Fibroblast of upper back skin (primary cell): ENCODE measurements around the gene JPH4.

Experiments
- DNase-seq: peaks from one replicate; pipeline ENCODE4 v3.0.0-alpha.2; 2013

Gene JPH4

DNA sequence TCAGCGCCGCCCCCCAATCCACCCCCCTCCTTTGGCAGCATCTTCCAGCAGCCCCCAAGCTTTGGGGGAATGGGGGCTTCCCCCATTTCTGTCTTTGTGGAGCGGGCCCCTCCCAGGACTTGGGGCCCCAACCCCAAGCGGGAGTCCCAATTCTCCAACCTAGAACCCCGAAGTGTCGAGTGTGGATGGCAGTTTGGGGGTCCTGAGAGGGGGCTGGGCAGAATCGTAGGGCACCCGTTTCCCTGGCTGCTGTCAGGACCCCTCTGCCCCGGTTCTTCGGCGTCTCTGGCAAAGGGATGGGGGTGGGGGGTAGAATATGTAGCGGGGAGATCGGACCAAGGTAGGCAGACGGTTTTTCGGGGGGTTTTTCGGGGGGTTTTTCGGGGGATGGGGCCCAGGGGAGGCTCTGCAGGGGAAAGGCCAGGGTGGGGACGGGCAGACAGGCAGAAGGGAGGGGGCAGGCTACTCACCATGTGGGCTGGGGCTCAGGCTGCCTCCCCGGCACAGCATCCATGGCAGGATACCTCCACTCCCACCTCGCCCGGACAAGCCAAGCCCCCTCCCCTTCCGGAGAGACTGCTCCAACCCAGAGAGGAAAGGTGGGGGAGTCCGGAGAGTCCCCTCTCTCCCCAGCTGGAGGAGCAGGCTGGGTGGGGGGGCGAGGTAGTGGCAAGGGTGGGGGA, 739 bp downstream of the JPH4 start:
- DNase-seq = no peak

DNA sequence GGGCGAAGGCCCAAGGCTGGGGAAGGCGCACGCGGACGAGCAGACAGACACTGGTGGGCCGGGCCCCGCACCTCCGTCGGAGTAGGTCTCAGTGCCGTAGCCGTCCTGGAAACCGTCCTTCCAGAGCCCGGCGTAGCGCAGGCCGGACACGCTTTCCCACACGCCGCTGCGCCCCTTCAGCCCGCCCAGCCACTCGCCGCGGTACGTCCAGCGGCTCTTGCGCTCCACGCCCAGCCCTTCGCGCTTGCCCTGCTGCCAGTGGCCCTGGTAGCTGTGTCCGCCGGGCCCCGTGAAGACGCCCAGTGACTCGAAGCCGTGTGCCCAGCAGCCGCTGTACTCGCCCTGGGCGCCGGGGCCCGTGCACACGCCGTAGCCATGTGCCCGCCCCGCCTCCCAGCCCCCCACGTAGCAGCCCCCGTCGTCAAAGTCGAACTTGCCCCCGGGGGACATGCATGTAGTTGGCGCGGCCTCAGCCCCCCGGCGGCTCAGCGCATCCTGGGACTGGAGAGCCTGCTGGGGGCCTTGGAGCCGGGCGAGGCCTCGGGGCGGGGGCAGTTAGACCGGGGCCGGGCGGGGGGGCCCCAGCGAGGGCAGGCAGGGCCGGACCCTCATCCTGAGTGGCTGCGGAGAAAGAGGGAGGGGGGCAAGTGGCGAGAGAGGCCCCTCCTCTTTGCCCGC, 1.4 kb downstream of the JPH4 start:
- no peak for DNase-seq

DNA sequence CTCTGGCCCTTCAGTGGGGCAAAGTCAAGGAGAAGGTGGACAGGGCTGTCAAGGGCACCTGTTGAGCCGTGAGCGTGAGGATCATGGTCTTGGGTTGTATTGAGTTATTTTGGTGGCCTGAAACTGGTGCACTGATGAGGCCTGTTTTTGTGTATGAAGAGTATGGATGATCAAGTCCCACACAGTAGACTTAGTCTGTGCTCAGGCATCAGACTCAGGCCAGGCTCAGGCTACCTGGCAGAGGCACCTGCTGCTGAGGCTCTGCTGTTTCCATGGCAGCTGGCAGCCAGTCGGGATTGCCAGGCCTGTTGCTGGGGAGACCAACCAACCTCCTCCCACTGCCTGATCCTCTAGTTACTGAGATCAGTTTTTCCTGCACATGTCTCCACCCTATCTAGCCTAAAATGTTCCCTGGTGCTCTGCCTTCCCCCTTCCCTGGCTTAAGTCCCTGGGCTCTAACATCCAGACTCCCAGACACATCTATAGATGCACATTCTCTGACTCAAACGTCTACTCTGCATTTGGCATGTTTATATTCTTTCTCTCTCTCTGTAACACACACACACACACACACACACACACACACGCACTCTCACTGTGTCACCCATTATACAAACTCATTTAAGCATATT, 5.1 kb downstream of the JPH4 start:
- no peak for DNase-seq

DNA sequence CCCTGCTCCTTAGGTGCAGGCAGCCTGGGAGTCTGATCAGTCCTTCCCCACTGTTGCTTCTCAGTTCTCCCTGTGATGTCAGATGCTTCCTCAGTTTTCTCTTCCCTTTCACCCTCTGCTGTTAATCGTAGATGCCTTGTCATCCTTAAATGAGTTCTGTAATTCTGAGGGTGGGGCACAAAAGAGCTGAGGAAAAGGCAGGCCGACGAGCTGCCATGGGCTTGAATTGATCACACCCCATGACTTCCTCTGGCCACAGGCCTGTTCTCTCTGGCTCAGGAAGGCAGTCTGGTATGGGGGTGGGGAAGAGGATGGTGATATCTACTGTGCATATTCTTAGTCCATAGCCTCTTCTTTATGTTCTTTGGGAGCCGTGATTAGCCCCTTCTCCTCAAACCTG, 5.8 kb downstream of the JPH4 start:
- no peak for DNase-seq

DNA sequence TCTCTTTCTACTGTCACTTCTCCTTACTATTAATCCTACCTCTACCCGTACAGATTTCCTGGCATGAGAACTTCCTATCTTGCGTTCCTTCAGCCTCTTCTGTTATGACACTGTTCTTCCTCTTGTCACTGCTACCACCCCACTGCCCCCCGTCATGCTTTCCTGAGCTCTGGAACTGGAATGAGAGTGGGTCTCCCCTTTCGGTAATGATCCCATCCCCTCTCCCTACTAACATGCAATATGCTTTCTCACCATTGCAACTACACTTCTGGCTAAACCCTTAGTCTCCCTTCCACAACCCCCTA, 6.1 kb downstream of the JPH4 start:
- DNase-seq = no peak

DNA sequence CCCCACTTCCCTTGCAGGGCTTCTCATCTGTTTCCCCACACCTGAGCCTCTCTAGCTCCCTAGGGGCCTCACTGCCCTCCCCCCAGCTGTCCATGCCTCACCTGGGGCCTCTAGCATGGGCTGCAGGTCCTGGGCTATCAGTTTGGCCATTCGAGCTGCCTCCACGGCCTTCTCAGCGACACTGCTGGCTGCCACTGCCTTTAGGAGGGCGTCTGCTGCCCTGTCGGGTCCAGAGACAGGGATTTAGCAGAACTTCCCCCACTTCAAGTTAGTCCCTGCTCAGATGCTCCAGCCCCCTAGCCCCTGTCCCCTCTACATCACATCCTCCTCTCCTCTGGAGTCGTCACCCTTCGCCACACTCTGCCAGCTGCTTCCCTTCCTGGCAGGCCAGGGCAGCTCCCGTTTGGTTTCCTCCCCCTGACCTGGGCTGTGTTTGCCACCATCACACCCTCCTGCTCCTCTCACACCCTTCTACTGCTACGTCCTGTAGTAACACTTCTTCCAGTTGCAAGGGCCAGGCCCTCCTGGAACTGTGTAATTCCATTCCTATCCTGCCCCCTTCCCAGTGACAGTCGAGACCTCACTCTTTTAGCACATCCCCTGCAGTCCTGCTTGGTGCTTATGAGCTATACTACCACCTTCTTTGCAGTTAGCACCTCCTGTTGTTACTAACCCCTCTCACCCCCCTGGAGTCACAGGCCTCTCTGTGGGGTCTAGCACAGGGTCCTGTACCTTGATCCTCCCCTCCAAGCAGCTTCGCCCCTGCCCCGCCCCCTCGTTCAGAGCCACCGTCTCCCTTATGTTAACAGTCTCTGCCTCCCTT, 6.7 kb downstream of the JPH4 start:
- no peak for DNase-seq

DNA sequence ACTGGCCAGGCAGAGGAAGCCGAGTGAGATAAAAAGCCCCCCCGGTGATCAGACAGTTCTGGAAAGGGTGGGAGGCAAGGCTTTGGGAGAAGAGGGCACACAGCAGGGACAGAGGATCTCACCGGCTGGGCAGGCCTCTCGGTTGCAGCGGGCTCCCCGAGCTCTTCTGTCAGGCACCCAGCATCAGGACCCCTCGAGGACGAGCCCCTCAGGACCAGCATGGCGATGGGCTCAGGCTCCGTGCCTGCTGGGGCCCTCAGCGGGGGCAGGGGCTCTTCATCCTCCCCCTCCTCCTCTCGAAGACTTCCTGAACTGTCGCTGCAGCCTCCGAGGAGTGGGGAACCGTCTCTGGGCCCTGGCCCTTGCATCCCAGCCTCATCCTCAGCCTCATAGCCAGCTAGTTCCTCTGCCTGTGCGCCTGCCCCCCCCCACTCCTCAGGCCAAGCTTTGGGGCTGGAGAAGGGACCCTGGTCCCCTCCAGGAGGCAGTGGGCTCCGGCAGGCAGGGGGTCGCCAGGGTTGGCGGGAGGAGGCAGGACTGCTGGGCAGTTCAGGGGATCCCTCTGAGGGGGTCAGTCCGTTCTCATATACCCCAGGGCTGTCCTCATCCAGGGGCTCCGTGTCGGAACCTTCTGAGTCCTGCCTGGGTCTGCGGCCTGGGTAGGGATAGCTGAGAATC, 7.6 kb downstream of the JPH4 start:
- no peak for DNase-seq

DNA sequence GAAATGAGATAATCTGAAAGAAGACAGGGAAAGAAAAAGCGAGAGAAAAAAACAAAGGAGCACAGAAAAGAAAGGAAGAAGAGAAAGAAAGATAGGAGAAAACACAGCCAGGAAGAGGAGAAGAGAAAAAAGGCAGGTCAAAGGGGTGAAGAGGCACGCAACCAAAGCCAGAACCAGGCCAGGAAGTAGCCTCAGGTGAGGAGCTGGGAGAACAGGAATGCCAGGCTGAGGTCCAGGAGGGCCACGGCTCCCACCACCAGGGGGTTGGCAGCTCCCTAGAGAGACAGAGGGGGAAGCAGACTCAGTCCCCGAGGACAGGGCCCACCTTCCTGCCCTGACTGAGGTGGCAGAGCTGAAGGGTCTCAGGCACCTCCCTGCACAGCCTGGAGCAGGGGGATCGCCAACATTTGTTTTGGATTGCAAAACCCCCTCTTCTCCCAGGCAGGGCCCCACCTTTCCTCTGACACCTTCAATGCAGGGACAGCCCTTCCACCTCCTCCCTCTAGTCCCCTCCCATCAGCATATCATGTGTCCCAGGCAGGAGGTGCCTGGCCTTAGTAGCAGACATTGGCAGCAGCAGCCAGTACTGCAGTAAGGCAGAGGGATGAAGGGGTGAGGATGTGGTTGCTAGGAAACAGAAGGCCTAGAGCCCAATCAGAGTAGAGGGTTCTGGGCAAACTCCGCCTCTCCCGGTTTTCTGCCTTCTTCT, 9.0 kb downstream of the JPH4 start:
- no peak for DNase-seq

DNA sequence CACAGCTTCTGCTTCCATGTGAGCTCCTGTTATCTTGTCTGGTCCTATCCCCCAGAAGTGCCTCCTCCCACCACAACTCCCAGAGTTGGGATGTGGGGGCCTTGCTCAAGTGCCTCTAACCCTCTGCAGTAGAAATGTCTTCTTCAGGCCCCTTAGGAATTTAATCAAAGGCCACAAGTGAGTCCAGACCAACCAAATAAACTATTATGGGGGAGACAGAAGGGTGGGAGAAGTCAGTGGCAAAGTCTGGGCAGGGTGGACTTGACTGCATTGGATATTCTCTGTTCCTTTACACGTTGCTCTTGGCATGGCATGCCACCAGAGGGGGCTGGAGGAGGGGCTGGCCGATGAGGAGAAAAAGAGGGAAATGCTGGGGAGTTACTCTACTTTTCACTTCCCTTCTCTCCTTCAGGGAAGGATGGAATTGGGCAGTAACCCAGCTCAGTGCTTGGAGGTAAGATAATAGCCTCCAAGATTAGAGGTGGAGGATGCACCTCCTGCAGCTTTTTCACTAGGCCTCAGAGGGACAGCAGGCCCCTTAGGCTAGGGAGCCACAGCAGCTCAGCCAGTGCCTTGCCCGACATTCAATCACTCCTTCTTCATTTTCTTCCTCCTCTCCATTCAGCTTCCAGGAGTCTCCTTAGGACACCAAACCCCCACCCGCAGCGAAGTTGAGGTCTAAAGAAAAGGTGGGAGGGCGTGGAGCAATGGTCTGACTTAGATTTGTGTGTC, 9.8 kb downstream of the JPH4 start:
- DNase-seq = no peak

DNA sequence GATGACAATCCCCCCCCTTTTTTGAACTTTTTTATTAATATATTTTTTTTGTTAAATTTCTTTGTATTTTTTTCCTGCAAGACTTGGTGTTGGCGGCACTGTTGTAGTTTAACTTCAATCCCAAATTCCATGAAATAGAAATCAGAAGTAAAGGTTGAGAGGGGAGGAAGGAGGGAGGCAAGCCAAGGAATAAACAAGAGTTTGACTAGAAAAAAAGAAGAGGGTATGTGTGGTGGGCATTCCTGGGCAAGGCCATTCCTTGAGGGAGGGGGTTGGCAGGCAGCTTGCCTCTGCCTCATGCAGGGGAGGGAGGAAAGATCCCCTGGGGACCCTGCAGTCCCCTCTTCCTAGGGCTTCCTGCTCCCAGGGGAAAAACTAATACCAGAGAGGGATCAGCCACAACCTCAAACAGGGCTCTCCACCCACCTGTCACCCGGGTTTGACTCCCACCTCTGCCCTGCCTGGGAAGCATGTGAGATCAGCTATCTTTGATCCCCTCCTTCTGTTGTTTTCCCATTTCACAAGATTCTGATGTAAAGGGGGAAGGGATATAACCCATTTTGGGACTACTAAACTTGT, 10.5 kb downstream of the JPH4 start:
- no peak for DNase-seq

DNA sequence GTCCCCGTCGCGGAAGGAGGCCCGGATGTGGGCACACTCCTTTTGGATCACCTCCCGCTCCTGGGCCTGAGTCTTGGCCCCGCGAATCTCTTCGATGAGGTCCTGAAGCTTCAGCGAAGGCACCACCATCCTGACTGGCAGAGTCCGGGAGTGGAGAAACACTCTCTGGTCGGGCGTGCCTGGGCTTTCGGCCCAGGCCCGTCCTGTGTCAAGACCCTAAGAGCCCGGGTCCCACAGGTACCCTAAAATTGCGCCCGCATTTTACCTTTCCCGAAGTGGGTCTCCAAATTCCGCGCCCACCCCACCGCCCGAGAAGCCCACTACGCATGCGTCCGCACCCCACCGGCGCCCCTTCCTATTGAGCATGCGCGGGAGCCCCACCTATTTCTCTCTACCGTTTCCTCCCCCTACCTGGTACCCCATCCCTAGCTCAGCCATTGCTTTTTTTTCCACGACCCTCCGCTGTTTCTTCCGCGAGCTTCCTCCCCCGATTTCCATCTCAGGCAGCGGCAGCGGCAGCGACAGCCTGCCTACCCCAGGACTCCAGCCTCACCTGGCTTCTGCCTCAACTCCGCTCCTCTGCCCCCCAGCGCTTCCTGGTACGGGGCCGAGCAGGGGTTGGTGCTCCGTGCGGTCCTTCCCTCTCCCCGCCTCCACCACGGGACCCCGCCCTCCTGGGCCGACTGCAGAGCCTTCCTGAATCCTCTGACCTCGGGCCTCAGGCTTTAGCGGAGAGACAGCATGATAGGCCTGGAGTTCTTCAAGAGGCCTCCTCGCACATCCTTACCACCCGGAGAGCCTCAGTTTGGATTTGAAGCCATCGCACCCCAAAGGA, 11.2 kb downstream of the JPH4 start, which contains the start of gene AP1G2:
Gene AP1G2 (minus strand): TSS at position 606 of the 835 bp plus-strand sequence. CDS start 477 bp downstream, at position 129.
- DNase-seq = peak; percentile 68

DNA sequence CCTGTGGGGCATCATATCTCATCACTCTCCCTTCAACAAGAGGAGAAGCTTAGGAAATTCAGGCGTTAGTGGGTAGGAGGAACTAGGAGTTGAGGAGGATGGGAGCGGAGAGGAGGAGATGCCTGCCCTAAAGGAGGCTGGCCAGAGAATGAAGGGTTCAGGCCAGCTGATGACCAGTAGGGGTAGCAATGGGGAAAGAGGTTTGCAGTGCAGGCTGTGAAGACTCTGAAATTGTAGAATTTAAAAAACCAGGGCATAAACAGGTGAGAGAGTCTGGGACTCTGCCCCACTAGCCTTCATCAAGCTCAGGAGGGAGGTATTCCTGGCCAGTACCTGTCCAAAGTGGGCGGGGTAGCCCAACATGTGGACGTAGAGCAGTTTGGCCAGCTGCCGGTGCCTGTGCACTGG, 11.8 kb downstream of the JPH4 start:
- peak; percentile 18 for DNase-seq

DNA sequence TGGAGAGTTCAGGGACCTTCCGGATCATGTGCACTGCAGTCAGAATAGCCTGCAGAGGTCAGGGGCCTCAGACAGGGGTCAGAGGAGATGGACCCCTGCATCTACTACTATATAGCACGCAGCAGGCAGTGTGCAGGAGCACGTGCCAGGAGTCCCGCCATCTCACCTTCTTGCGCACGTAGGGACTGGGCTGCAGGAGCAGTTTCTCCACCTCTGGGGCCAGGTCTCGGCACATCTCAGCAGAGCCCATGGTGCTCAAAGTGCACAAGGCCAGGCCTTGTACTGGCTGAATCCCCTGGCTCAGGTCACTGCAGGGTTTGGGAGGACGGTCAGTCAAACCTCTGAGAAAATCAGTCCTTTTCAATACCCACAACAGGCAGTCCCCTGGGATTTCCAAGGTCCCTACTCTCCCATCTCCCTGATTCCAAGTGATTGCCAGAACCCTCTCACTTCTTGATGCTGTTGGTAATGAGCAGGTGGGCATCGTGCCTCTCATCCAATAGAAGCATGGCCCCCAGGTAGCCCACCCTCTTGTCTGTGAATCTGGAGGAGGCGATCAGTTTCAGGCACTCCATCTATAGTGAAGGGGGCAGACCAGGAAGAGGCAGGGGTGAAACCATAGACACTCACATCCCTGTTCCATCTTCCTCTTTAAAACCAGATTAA, 12.3 kb downstream of the JPH4 start:
- DNase-seq = no peak

DNA sequence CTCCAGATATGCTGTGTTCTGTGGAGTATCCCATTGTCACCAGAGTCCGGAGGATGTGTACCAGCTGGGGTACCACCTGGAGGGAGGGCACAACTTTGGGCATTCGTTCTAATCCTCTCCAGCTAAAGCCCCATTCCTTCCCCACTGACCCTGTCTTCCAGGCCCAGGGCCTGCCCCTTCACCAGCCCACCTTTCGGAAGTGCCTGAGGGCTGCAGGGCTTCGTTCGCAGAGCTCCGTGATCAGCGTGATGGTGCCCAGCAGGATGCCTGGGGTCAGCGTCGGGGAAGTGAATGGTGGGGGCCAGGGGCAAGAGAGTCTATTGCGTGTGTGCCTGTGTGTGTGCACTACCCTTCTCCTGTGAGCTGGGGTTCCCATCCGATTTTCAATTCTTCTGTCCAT, 13.0 kb downstream of the JPH4 start:
- no peak for DNase-seq

DNA sequence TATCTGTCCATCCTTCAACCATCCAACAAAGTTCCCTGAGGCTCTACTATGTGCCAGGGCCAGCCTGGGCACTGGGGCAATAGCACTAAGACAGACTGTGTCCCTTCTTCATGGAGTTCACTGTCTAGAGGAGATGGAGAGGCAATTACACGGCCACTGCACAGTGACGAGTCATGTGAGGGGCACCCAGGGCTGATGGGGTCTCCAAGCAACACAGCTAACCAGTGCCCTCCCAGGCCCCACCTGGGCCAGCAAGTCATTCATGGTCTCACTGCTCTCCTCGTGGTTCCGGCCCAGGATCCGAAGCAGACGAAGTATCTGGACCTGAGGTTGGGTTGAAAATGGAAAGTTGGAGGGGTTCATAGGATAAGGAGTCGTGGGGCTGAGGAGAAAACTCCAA, 13.7 kb downstream of the JPH4 start:
- no peak for DNase-seq

DNA sequence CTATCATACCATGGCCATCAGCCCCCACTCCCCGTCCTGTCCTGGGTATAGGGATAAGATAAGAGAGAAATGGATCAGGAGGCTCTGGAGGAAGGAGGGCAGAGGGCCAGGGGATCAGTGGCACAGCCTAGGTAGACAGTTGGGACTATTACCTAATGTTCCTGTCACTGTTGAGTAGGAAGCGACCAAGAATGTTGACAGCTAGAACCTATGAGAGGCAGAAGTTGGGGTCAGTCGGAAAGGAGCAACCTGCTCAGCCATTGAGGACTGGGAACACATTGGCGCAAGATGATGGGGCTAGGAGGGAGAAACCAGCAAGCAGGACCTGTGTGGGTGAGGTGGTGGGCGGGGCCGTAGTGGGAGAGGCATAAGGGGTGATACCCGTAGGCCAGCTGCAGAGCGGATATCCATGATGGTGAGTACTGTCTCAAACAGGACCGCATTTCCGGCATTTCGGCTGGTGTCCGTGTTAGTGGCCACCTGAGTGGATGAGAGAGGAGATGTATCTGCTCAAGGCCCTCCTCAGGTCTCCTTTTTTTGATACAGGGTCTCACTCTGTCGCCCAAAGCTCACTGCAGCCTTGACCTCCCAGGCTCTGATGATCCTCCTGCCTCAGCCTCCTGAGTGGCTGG, 14.3 kb downstream of the JPH4 start:
- no peak for DNase-seq

DNA sequence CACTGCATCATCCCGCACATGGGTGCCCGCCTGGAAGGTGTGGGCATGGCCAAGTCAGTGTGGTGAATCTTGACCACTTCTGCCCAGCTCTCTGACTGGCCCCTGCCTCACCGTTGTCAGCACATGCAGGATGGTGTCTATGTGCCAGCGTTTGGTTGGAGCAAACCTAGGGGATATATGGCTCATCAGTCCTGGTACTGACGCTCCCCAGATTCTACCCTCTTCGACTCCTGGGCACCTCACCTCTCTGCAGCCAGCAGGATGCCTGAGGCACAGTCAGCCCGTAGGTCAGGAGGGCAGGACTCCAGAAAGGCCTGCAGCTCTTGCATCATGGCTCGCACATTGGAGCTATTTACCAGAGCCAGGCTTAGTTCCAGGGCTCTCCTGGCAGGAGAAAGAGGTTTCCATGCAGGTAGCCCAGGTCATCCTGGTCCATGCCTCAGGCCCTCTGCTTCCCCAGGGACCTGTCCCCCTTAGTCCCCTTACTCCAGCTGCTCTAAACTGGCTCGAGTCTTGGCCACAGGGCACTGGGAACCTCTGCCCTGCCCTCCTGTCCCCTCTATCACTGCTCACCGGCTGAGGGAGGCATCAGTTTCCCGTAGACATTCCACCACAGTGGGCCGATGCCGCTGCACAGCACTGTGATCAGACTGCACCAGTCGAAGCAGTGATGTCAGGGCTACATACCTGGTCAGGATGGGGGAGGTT, 15.0 kb downstream of the JPH4 start:
- no peak for DNase-seq

DNA sequence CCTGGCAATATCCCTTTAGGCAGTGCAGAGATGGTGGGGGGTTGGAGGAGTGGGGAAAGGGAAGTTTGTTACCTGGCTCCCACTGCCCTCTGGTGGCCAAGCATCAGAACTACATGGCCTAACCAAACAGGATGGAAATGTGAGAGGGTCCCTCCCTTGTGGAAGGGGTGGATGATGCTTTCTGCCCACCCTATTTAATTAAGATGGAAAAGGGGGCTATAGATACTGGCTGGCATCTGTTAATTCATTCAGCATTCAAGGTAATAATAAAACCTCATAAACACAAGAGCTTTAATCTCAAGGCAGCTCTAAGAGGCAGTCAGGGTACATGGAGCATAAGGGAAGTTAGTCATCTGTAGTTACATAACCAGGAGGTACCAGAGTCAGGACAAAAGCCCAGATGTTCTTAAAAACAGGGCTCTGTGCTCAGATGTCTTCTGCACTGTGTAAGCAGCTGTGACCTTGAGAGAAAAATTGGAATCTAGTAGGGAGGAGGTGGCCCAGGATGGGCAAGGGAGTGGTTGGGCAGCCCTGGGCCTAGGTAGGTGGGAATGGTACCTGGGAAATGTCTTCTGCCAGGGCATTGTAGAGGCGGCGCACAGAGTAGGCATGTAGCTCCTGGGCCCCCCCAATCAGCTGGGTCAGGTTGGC, 15.6 kb downstream of the JPH4 start:
- peak; percentile 48 for DNase-seq
